GM06990 (cell line): ENCODE measurements around the gene FAM120A.

Experiments used
- DNase-seq: peaks from one replicate; pipeline ENCODE4 v3.0.0-alpha.2; 2011; ENCODE audit not compliant: insufficient read length; ENCODE audit errors: extremely low read depth
- H3K27me3 ChIP-seq: replicated peaks from 2 replicates; pipeline ENCODE4 v1.6.0; 2011; ENCODE audit warnings: low read length; ENCODE audit not compliant: control insufficient read depth, insufficient read depth
- H3K36me3 ChIP-seq: 2 replicates; pipeline ENCODE4 v1.5.1; 2011; ENCODE audit warnings: low read length; ENCODE audit not compliant: control insufficient read depth, insufficient read depth
- H3K4me3 ChIP-seq: replicated peaks from 2 replicates; pipeline ENCODE4 v1.5.1; 2011; ENCODE audit warnings: low read depth, mild to moderate bottlenecking, control low read depth, low read length
- CTCF ChIP-seq: IDR thresholded peaks from 2 replicates; pipeline ENCODE4 v1.5.1; 2011; ENCODE audit warnings: low read length, control low read depth, mild to moderate bottlenecking, inconsistent platforms; ENCODE audit not compliant: insufficient read depth, poor library complexity, severe bottlenecking

The FAM120A gene

GRCh38 chr9:93575796-93576257 lies 124.3 kb downstream of the FAM120A start:
- peak; percentile 66 for DNase-seq
- TF ChIP-seq CTCF = no peak
- no peaks in the 10 kb centered on the region for H3K27me3 ChIP-seq
- H3K36me3 ChIP-seq = no peaks in the 10 kb centered on the region
- H3K4me3 ChIP-seq = peak overlapping the region; percentile 77

GRCh38 chr9:93576258-93577077 lies 125.0 kb downstream of the FAM120A start, which contains the start of gene PHF2:
Gene PHF2 (plus strand): TSS chr9:93576584. CDS start chr9:93576774, 190 bp downstream.
- DNase-seq = peak; percentile 33
- no peaks in the 10 kb centered on the region for H3K27me3 ChIP-seq
- H3K36me3 ChIP-seq = no peaks in the 10 kb centered on the region
- H3K4me3 ChIP-seq = peak within 1 kb of the TSS; percentile 77
- no peak for TF ChIP-seq CTCF

GRCh38 chr9:93577078-93577974 lies 125.8 kb downstream of the FAM120A start:
- H3K36me3 ChIP-seq = no peaks in the 10 kb centered on the region
- no peak for TF ChIP-seq CTCF

GRCh38 chr9:93577975-93578682 lies 126.6 kb downstream of the FAM120A start:
- Histone ChIP-seq H3K27me3 (no peaks in the 10 kb centered on the region), H3K36me3 (no peaks in the 10 kb centered on the region), H3K4me3 (peak overlapping the region; percentile 65)
- DNase-seq = no peak
- TF ChIP-seq CTCF = no peak

More at GRCh38 chr9:93577078-93577974, 125.8 kb downstream of the FAM120A start:
- H3K27me3 ChIP-seq = no peaks in the 10 kb centered on the region
- peak overlapping the region; percentile 65 for H3K4me3 ChIP-seq
- peak; percentile 36 for DNase-seq

GRCh38 chr9:93578844-93579243 lies 127.4 kb downstream of the FAM120A start:
- no peak for TF ChIP-seq CTCF
- no peak for DNase-seq
- no peaks in the 10 kb centered on the region for H3K36me3 ChIP-seq

More at GRCh38 chr9:93578844-93579243, 127.4 kb downstream of the FAM120A start:
- H3K4me3 ChIP-seq = no peak overlapping the region
- H3K27me3 ChIP-seq = no peaks in the 10 kb centered on the region
